Measurements from ENCODE around the gene DAW1. TPM values are rescaled to one million over a fixed set of nuclear protein-coding genes. Genes with fewer than 3 reads are reported as not detected.

DAW1 gene
- total and polyA plus RNA-seq, 2 of the 13 experiments (the other 11 are each of a cell fraction or from before 2014, with no cell fraction given), result not detected

GRCh38 chr2:227884511-227884947, 13.1 kb downstream of the DAW1 start (continued):
- peak; percentile 26; the same call in 1 of the 2 replicates for TF ChIP-seq TFAP4 (IDR thresholded peaks at IDR 0.05; ENCODE audit: borderline replicate concordance, low read depth)
- peak; percentile 54; the same call in 1 of the 2 replicates for TF ChIP-seq POGZ (CRISPR knock-in tag; IDR thresholded peaks at IDR 0.05)
- TF ChIP-seq BORCS8-MEF2B (CRISPR knock-in tag; IDR thresholded peaks at IDR 0.05), result peak; percentile 79
- TF ChIP-seq ARID3A (IDR thresholded peaks at IDR 0.05; ENCODE audit: low read depth, low read length), result peak; percentile 29; the same call in 1 of the 2 replicates
- TF ChIP-seq PAXIP1 (CRISPR knock-in tag; conservative IDR thresholded peaks at IDR 0.05), result no peak
- no peak for TF ChIP-seq U2AF2 (IDR thresholded peaks at IDR 0.05; ENCODE audit: low read depth, low read length)
- peak; percentile 76 to 91; a peak in 3 of 4 replicates for TF ChIP-seq HMGXB4 (CRISPR knock-in tag; IDR thresholded peaks at IDR 0.05; ENCODE audit: borderline replicate concordance in 1 of 2, low read depth in 1 of 2)
- no peak for TF ChIP-seq HMGXB3 (CRISPR knock-in tag; IDR thresholded peaks at IDR 0.05; ENCODE audit: borderline replicate concordance)
- peak; percentile 40; the same call in 1 of the 2 replicates for TF ChIP-seq GATAD2A (CRISPR knock-in tag; IDR thresholded peaks at IDR 0.05)
- no peak for TF ChIP-seq ATF1 (CRISPR knock-in tag; IDR thresholded peaks at IDR 0.05)
- TF ChIP-seq MEIS2 (CRISPR knock-in tag; IDR thresholded peaks at IDR 0.05), result 0 out of 2 replicates have a peak, but pooled peaks have one; percentile 17
- TF ChIP-seq ZNF883 (CRISPR knock-in tag; IDR thresholded peaks at IDR 0.05; ENCODE audit: not compliant biosample characterization), result peak; percentile 58
- peak; percentile 37; the same call in 1 of the 2 replicates for TF ChIP-seq ZBTB38 (CRISPR knock-in tag; IDR thresholded peaks at IDR 0.05)
- no peak for TF ChIP-seq HMGA1 (CRISPR knock-in tag; conservative IDR thresholded peaks at IDR 0.05)

All from HepG2 (cell line).